Measurements from ENCODE around the gene HERPUD1. TPM values are rescaled to one million over a fixed set of nuclear protein-coding genes. Genes with fewer than 3 reads are reported as not detected.
"Not testable (repeated sequence)": the region's sequence is repeated elsewhere in the genome, so short reads cannot be mapped to it uniquely, and the experiment has no call there.

The HERPUD1 gene
- polyA plus RNA-seq, 1 experiment, result 306 TPM

- no peaks in the 10 kb centered on the region for H3K27me3 ChIP-seq (ENCODE audit: control insufficient read depth, insufficient read depth, low read length)
- H3K4me3 ChIP-seq (ENCODE audit: low read depth, low read length), result no peak overlapping the region
- ChIA-PET CTCF (interaction anchor here (1.3 kb wide), 1 partner anchor 15 kb away, joined by 3 read pairs; no protein-coding TSS in a partner anchor), POLR2A (no interaction called here)
- H3K36me3 ChIP-seq (ENCODE audit: control insufficient read depth, insufficient read depth, low read length), result no peaks in the 10 kb centered on the region
- DNase-seq (ENCODE audit: low read depth), result no peak
- no peak for TF ChIP-seq CTCF (IDR thresholded peaks at IDR 0.05; ENCODE audit: insufficient read depth, low read depth, low read length)
Measured at GRCh38 chr16:56970934-56971767, 39.2 kb downstream of the HERPUD1 start.

- H3K27me3 ChIP-seq (ENCODE audit: control insufficient read depth, insufficient read depth, low read length), result no peaks in the 10 kb centered on the region
- H3K36me3 ChIP-seq (ENCODE audit: control insufficient read depth, insufficient read depth, low read length), result no peaks in the 10 kb centered on the region
- CTCF ChIA-PET, result no interaction called here
- TF ChIP-seq CTCF (IDR thresholded peaks at IDR 0.05; ENCODE audit: insufficient read depth, low read depth, low read length), result no peak
- no peak overlapping the region for H3K4me3 ChIP-seq (ENCODE audit: low read depth, low read length)
- POLR2A ChIA-PET, result no interaction called here
- no peak for DNase-seq (ENCODE audit: low read depth)
Measured at GRCh38 chr16:56971768-56972043, 39.8 kb downstream of the HERPUD1 start.

GRCh38 chr16:56972403-56973293 is 40.7 kb downstream of the HERPUD1 start:
- H3K36me3 ChIP-seq (ENCODE audit: control insufficient read depth, insufficient read depth, low read length), result no peaks in the 10 kb centered on the region
- ChIA-PET CTCF (no interaction called here), POLR2A (no interaction called here)
- H3K27me3 ChIP-seq (ENCODE audit: control insufficient read depth, insufficient read depth, low read length), result no peaks in the 10 kb centered on the region
- no peak overlapping the region for H3K4me3 ChIP-seq (ENCODE audit: low read depth, low read length)
- no peak for DNase-seq (ENCODE audit: low read depth)
- TF ChIP-seq CTCF (IDR thresholded peaks at IDR 0.05; ENCODE audit: insufficient read depth, low read depth, low read length), result no peak

GRCh38 chr16:56973294-56973689 is 41.4 kb downstream of the HERPUD1 start:
- no peaks in the 10 kb centered on the region for H3K36me3 ChIP-seq (ENCODE audit: control insufficient read depth, insufficient read depth, low read length)
- H3K27me3 ChIP-seq (ENCODE audit: control insufficient read depth, insufficient read depth, low read length), result no peaks in the 10 kb centered on the region
- TF ChIP-seq CTCF (IDR thresholded peaks at IDR 0.05; ENCODE audit: insufficient read depth, low read depth, low read length), result no peak
- DNase-seq (ENCODE audit: low read depth), result no peak
- ChIA-PET CTCF (no interaction called here), POLR2A (no interaction called here)
- H3K4me3 ChIP-seq (ENCODE audit: low read depth, low read length), result no peak overlapping the region

GRCh38 chr16:56973899-56974298 is 42.0 kb downstream of the HERPUD1 start:
- H3K27me3 ChIP-seq (ENCODE audit: control insufficient read depth, insufficient read depth, low read length); POLR2A ChIA-PET; DNase-seq (ENCODE audit: low read depth); H3K36me3 ChIP-seq (ENCODE audit: control insufficient read depth, insufficient read depth, low read length); CTCF ChIA-PET; H3K4me3 ChIP-seq (ENCODE audit: low read depth, low read length): not testable (repeated sequence)
